Hepatocyte (in vitro differentiated cells): Measurements from ENCODE around the gene RBKS. TPM values are rescaled to one million over a fixed set of nuclear protein-coding genes. Genes with fewer than 3 reads are reported as not detected.

ENCODE experiments used
- DNase-seq: peaks from one replicate; pipeline ENCODE4 v3.0.0-alpha.2; 2016; ENCODE audit warnings: low spot score
- H2AFZ ChIP-seq: fragments of 200-600 bp; sonication (generic); 2 replicates; pipeline ENCODE4 v1.6.0; 2016; ENCODE audit warnings: antibody characterized with exemption, mild to moderate bottlenecking
- H3K27ac ChIP-seq: fragments of 200-600 bp; sonication (generic); 2 replicates; pipeline ENCODE4 v1.5.1; 2016; ENCODE audit warnings: mild to moderate bottlenecking
- H3K27me3 ChIP-seq: fragments of 200-600 bp; sonication (generic); 2 replicates; pipeline ENCODE4 v1.6.1; 2016
- H3K36me3 ChIP-seq: fragments of 200-600 bp; sonication (generic); replicated peaks from 2 replicates; pipeline ENCODE4 v1.5.1; 2016; ENCODE audit warnings: low read depth; ENCODE audit not compliant: insufficient read depth
- H3K4me1 ChIP-seq: fragments of 200-600 bp; sonication (generic); 2 replicates; pipeline ENCODE4 v1.5.1; 2016; ENCODE audit warnings: mild to moderate bottlenecking, moderate library complexity; ENCODE audit not compliant: insufficient read depth
- H3K4me2 ChIP-seq: fragments of 200-600 bp; sonication (generic); 2 replicates; pipeline ENCODE4 v1.6.0; 2016
- H3K4me3 ChIP-seq: fragments of 200-600 bp; sonication (generic); 2 replicates; pipeline ENCODE4 v1.5.1; 2016; ENCODE audit warnings: mild to moderate bottlenecking
- H3K79me2 ChIP-seq: fragments of 200-600 bp; sonication (generic); 2 replicates; pipeline ENCODE4 v1.6.0; 2017; ENCODE audit warnings: mild to moderate bottlenecking
- H3K9me2 ChIP-seq: fragments of 200-600 bp; sonication (generic); replicated peaks from 2 replicates; pipeline ENCODE4 v1.6.0; 2017; ENCODE audit warnings: mild to moderate bottlenecking; ENCODE audit not compliant: insufficient read depth
- H3K9me3 ChIP-seq: fragments of 200-600 bp; sonication (generic); 2 replicates; pipeline ENCODE4 v1.5.1; 2016; ENCODE audit warnings: low read depth, mild to moderate bottlenecking
- H4K20me1 ChIP-seq: fragments of 200-600 bp; sonication (generic); 2 replicates; pipeline ENCODE4 v1.6.0; 2016; ENCODE audit warnings: mild to moderate bottlenecking; ENCODE audit not compliant: insufficient read depth, poor library complexity, severe bottlenecking
- EZH2 ChIP-seq: fragments of 200-600 bp; sonication (generic); IDR thresholded peaks from 2 replicates; pipeline ENCODE4 v1.6.1; 2016; ENCODE audit warnings: antibody characterized with exemption, mild to moderate bottlenecking, borderline replicate concordance
- EZH2phosphoT487 ChIP-seq: fragments of 200-600 bp; sonication (generic); IDR thresholded peaks from one replicate; pipeline ENCODE4 v1.6.1; 2018; ENCODE audit warnings: antibody characterized with exemption, mild to moderate bottlenecking, low read depth, moderate library complexity; ENCODE audit not compliant: unreplicated experiment, severe bottlenecking
- WGBS: methylation state at CpG from one replicate; pipeline ENCODE4 v1.1.6; 2016; ENCODE audit warnings: low lambda C conversion rate; ENCODE audit errors: missing lambda C conversion rate; 5-methylcytosine and 5-hydroxymethylcytosine counted together
- polyA plus RNA-seq: library from polyadenylated mRNA; unstranded; fragments of >200 nt; fragmentation: Nextera tagmentation; extraction: Ambion mirVana; gene quantifications from 2 replicates; pipeline ENCODE4 v1.2.1, GENCODE V29; 2016
- total RNA-seq: library from RNA; depleted of rRNA; stranded (reverse); fragments of >200 nt; gene quantifications from 2 replicates; pipeline ENCODE4 v1.2.3, GENCODE V29; 2014
- TF ChIP-seq, protein P1 (sequence below): fragments of 200-600 bp; sonication (generic); IDR thresholded peaks from 2 replicates; pipeline ENCODE4 v1.5.1; 2016; ENCODE audit warnings: antibody characterized with exemption, mild to moderate bottlenecking; ENCODE audit not compliant: poor library complexity

Gene RBKS
- total and polyA plus RNA-seq, 2 experiments from 2014 or later, result 5.5 to 7.2 TPM

DNA sequence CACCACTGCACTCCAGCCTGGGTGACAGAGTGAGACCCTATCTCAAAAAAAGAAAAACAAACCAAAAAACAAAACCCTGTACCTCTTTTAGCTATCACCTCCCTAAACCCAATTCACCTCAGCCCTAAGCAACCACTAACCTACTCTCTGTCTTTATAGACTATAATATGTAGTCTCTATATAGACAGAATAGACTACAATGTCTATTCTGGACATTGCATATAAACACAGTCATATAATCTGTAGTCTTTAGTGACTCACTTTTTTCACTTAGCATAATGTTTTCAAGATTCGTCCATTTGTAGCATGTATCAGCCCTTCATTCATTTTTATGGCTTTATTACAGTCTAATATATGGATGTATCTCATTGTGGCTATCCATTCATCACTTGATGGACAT is 155.9 kb downstream of the RBKS start:
- Histone ChIP-seq H3K4me2 (no peak overlapping the region), H3K27ac (no peak overlapping the region), H3K4me1 (peaks cover 16% of the 10 kb centered on the region), H3K4me3 (no peak overlapping the region), H3K9me3 (no peaks in the 10 kb centered on the region), H2AFZ (no peak overlapping the region), H3K9me2 (no peaks in the 10 kb centered on the region), H3K79me2 (no peaks in the 10 kb centered on the region), H3K36me3 (no peaks in the 10 kb centered on the region), H4K20me1 (no peaks in the 10 kb centered on the region), H3K27me3 (no peaks in the 10 kb centered on the region)
- 86% methylated on average over 1 of the region's 1 CpG for WGBS
- no peak for TF ChIP-seq EZH2
- TF ChIP-seq EZH2phosphoT487, result no peak
- TF ChIP-seq, protein P1, sequence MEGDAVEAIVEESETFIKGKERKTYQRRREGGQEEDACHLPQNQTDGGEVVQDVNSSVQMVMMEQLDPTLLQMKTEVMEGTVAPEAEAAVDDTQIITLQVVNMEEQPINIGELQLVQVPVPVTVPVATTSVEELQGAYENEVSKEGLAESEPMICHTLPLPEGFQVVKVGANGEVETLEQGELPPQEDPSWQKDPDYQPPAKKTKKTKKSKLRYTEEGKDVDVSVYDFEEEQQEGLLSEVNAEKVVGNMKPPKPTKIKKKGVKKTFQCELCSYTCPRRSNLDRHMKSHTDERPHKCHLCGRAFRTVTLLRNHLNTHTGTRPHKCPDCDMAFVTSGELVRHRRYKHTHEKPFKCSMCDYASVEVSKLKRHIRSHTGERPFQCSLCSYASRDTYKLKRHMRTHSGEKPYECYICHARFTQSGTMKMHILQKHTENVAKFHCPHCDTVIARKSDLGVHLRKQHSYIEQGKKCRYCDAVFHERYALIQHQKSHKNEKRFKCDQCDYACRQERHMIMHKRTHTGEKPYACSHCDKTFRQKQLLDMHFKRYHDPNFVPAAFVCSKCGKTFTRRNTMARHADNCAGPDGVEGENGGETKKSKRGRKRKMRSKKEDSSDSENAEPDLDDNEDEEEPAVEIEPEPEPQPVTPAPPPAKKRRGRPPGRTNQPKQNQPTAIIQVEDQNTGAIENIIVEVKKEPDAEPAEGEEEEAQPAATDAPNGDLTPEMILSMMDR, result no peak
- DNase-seq, result no peak

Other genes with a start within 250 kb of the RBKS start
- gene SUPT7L, start 226.8 kb downstream of the RBKS start, total RNA-seq, result 32.3 and 43.3 TPM in 2 replicates
- 27.3 and 30.7 TPM in 2 replicates for gene SUPT7L, start 226.8 kb downstream of the RBKS start, polyA plus RNA-seq
- gene SLC4A1AP, start 226.5 kb downstream of the RBKS start, total RNA-seq, result 20.6 and 21.1 TPM in 2 replicates
- gene SLC4A1AP, start 226.5 kb downstream of the RBKS start, polyA plus RNA-seq, result 21.9 and 22.1 TPM in 2 replicates
- gene MRPL33, start 118.7 kb downstream of the RBKS start, total RNA-seq, result 148 and 206 TPM in 2 replicates
- 311 and 315 TPM in 2 replicates for gene MRPL33, start 118.7 kb downstream of the RBKS start, polyA plus RNA-seq
- gene BABAM2, start 342 bp upstream of the RBKS start, total RNA-seq, result 28.8 and 30.8 TPM in 2 replicates
- 43.6 and 49.4 TPM in 2 replicates for gene BABAM2, start 342 bp upstream of the RBKS start, polyA plus RNA-seq